Hypothalamus (tissue), 51 donors: ENCODE results near the gene EFNB3.

Experiments
- DNase-seq, 51 donors: peaks; one replicate each; lab custom pipeline; 2025; lab: John Stamatoyannopoulos, UW

The EFNB3 gene

GRCh38 chr17:7715936-7716886 lies 11.2 kb downstream of the EFNB3 start:
- DNase-seq: peak in 1 of 51 donors; percentile 84

- DNase-seq: peak in 45 of 51 donors; percentile 15 to 90 (median 68)
Measured at GRCh38 chr17:7716901-7717755, 12.1 kb downstream of the EFNB3 start, which contains the start of gene DNAH2. DNAH2 (plus strand) TSS chr17:7717744; CDS start chr17:7719735, 1,991 bp downstream.

- DNase-seq: peak in 10 of 51 donors; percentile 7 to 39 (median 22)
Measured at GRCh38 chr17:7717756-7718350, 12.9 kb downstream of the EFNB3 start.

GRCh38 chr17:7719661-7720060 lies 14.7 kb downstream of the EFNB3 start:
- DNase-seq: no peak

GRCh38 chr17:7720125-7720524 lies 15.1 kb downstream of the EFNB3 start:
- DNase-seq: no peak

GRCh38 chr17:7721612-7722011 lies 16.6 kb downstream of the EFNB3 start:
- DNase-seq: no peak

GRCh38 chr17:7727886-7728285 lies 22.9 kb downstream of the EFNB3 start:
- no peak for DNase-seq

- no peak for DNase-seq
Measured at GRCh38 chr17:7729816-7730215, 24.8 kb downstream of the EFNB3 start.

GRCh38 chr17:7732981-7733539 lies 28.1 kb downstream of the EFNB3 start:
- DNase-seq: no peak

- DNase-seq: no peak
Measured at GRCh38 chr17:7737601-7738000, 32.6 kb downstream of the EFNB3 start.

- DNase-seq: no peak
Measured at GRCh38 chr17:7739746-7740145, 34.7 kb downstream of the EFNB3 start.

GRCh38 chr17:7740481-7741001 lies 35.5 kb downstream of the EFNB3 start:
- no peak for DNase-seq

- no peak for DNase-seq
Measured at GRCh38 chr17:7742729-7743128, 37.7 kb downstream of the EFNB3 start.

GRCh38 chr17:7744416-7744815 lies 39.4 kb downstream of the EFNB3 start:
- no peak for DNase-seq

GRCh38 chr17:7745748-7746470 lies 40.9 kb downstream of the EFNB3 start:
- no peak for DNase-seq

GRCh38 chr17:7747635-7748071 lies 42.7 kb downstream of the EFNB3 start:
- DNase-seq: no peak

- no peak for DNase-seq
Measured at GRCh38 chr17:7748076-7748775, 43.2 kb downstream of the EFNB3 start.

- DNase-seq: no peak
Measured at GRCh38 chr17:7750321-7750821, 45.4 kb downstream of the EFNB3 start.

GRCh38 chr17:7754656-7755055 lies 49.7 kb downstream of the EFNB3 start:
- DNase-seq: no peak
